DMS114 treated with DMSO at 0.1 percent for 48 hours (cell line): ENCODE measurements around the gene PTPRG.

Experiments used
- DNase-seq: peaks from one replicate; lab custom pipeline; 2025; ENCODE audit not compliant: unreplicated experiment; lab: John Stamatoyannopoulos, UW

Gene PTPRG

GRCh38 chr3:61583890-61584875, 22.8 kb downstream of the PTPRG start:
- DNase-seq = no peak

- DNase-seq = no peak
Observed at GRCh38 chr3:61589856-61590255, 28.5 kb downstream of the PTPRG start.

GRCh38 chr3:61591300-61591699, 29.9 kb downstream of the PTPRG start:
- DNase-seq = no peak

GRCh38 chr3:61593446-61594029, 32.2 kb downstream of the PTPRG start:
- DNase-seq = no peak

GRCh38 chr3:61594144-61594963, 33.0 kb downstream of the PTPRG start:
- DNase-seq = no peak

GRCh38 chr3:61594964-61595285, 33.6 kb downstream of the PTPRG start:
- no peak for DNase-seq

- no peak for DNase-seq
Observed at GRCh38 chr3:61595288-61595687, 33.9 kb downstream of the PTPRG start.

- DNase-seq = no peak
Observed at GRCh38 chr3:61595826-61596225, 34.5 kb downstream of the PTPRG start.

- no peak for DNase-seq
Observed at GRCh38 chr3:61597906-61598305, 36.5 kb downstream of the PTPRG start.

- no peak for DNase-seq
Observed at GRCh38 chr3:61600195-61600594, 38.8 kb downstream of the PTPRG start.

GRCh38 chr3:61601831-61602230, 40.5 kb downstream of the PTPRG start:
- DNase-seq = no peak

- DNase-seq = no peak
Observed at GRCh38 chr3:61602466-61602865, 41.1 kb downstream of the PTPRG start.

GRCh38 chr3:61605589-61606175, 44.3 kb downstream of the PTPRG start:
- no peak for DNase-seq

- no peak for DNase-seq
Observed at GRCh38 chr3:61606196-61606595, 44.8 kb downstream of the PTPRG start.

- DNase-seq = no peak
Observed at GRCh38 chr3:61608072-61608471, 46.7 kb downstream of the PTPRG start.

- DNase-seq = no peak
Observed at GRCh38 chr3:61608711-61609110, 47.3 kb downstream of the PTPRG start.

GRCh38 chr3:61610316-61610715, 48.9 kb downstream of the PTPRG start:
- DNase-seq = no peak

GRCh38 chr3:61612211-61613194, 51.1 kb downstream of the PTPRG start:
- no peak for DNase-seq

- no peak for DNase-seq
Observed at GRCh38 chr3:61613666-61614065, 52.3 kb downstream of the PTPRG start.

- no peak for DNase-seq
Observed at GRCh38 chr3:61615643-61616042, 54.3 kb downstream of the PTPRG start.
